Measurements from ENCODE around the gene AKR1B1. TPM values are rescaled to one million over a fixed set of nuclear protein-coding genes. Genes with fewer than 3 reads are reported as not detected.

AKR1B1 gene
- total RNA-seq, 4 donors from 2014 or later, result 17.8 to 47.5 (median 31.0) TPM

DNA sequence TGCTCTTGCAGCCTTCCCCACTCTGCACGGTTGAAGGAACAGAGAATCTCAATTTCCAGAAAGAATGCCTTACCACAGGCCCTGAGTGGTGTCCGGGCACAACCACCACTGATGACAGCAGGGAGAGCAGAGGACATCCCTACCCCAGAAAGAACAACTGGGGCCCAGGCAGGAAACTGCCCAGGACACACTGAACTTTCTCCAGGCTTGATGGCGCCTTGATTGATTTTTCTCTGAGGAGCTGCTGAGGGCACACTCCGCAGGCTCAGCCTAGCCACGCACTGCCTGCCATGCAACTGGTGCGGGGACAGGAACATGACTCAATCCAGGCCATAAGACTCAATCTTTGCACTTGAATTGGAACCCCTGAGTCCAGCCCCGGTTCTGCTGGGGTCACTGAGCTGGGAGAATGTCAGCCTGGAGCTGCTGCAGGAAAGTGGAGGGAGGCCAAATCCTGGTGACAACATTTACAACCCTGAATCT lies 5.9 kb downstream of the AKR1B1 start:
- intact Hi-C loops (cut with DNase I), result no loop called here
- peaks cover 9 to 68% (median 22%) of the 10 kb centered on the region in 3 donors for H3K4me1 ChIP-seq
- no peak overlapping the region for H3K4me3 ChIP-seq
- peak overlapping the region in 1 of 4 donors; percentile 50 for H3K27ac ChIP-seq
- no peaks in the 10 kb centered on the region for H3K9me3 ChIP-seq
- no peak for DNase-seq
- TF ChIP-seq POLR2A (IDR thresholded peaks at IDR 0.05), result no peak
- TF ChIP-seq, protein P1, sequence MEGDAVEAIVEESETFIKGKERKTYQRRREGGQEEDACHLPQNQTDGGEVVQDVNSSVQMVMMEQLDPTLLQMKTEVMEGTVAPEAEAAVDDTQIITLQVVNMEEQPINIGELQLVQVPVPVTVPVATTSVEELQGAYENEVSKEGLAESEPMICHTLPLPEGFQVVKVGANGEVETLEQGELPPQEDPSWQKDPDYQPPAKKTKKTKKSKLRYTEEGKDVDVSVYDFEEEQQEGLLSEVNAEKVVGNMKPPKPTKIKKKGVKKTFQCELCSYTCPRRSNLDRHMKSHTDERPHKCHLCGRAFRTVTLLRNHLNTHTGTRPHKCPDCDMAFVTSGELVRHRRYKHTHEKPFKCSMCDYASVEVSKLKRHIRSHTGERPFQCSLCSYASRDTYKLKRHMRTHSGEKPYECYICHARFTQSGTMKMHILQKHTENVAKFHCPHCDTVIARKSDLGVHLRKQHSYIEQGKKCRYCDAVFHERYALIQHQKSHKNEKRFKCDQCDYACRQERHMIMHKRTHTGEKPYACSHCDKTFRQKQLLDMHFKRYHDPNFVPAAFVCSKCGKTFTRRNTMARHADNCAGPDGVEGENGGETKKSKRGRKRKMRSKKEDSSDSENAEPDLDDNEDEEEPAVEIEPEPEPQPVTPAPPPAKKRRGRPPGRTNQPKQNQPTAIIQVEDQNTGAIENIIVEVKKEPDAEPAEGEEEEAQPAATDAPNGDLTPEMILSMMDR (IDR thresholded peaks at IDR 0.05), result no peak
- peaks cover 10 to 41% (median 12%) of the 10 kb centered on the region in 3 donors for H3K36me3 ChIP-seq
- WGBS, 2 donors, result 57 to 92% methylated on average over 3 to 4 of the region's 7 CpGs
- H3K27me3 ChIP-seq, result no peaks in the 10 kb centered on the region

- no peak for DNase-seq
- H3K4me1 ChIP-seq, result peaks cover 9 to 64% (median 18%) of the 10 kb centered on the region in 3 donors
- no peaks in the 10 kb centered on the region for H3K27me3 ChIP-seq
- TF ChIP-seq, protein P1 (IDR thresholded peaks at IDR 0.05), result no peak
- no peak for TF ChIP-seq POLR2A (IDR thresholded peaks at IDR 0.05)
- intact Hi-C loops (cut with DNase I), result no loop called here
- H3K36me3 ChIP-seq, result peaks cover 16 to 47% (median 18%) of the 10 kb centered on the region in 3 donors
- no peaks in the 10 kb centered on the region for H3K9me3 ChIP-seq
- 76 to 82% methylated on average over 3 to 5 of the region's 5 CpGs for WGBS, 2 donors
- H3K27ac ChIP-seq, result peak overlapping the region in 1 of 4 donors; percentile 50
- no peak overlapping the region for H3K4me3 ChIP-seq
These were observed 6.5 kb downstream of the AKR1B1 start for GRCh38 chr7:134452419-134452838.

- no peak for TF ChIP-seq POLR2A (IDR thresholded peaks at IDR 0.05)
- TF ChIP-seq, protein P1 (IDR thresholded peaks at IDR 0.05), result no peak
- Histone ChIP-seq H3K27me3 (no peaks in the 10 kb centered on the region), H3K4me1 (peaks cover 9 to 61% (median 17%) of the 10 kb centered on the region in 3 donors), H3K36me3 (peaks cover 20 to 55% (median 22%) of the 10 kb centered on the region in 3 donors), H3K4me3 (no peak overlapping the region), H3K27ac (peak overlapping the region in 1 of 4 donors; percentile 50), H3K9me3 (no peaks in the 10 kb centered on the region)
- 77 to 91% methylated on average over 4 to 9 of the region's 11 CpGs for WGBS, 2 donors
- intact Hi-C loops (cut with DNase I), result no loop called here
- no peak for DNase-seq
These were observed 7.2 kb downstream of the AKR1B1 start for GRCh38 chr7:134451656-134452055.

DNA sequence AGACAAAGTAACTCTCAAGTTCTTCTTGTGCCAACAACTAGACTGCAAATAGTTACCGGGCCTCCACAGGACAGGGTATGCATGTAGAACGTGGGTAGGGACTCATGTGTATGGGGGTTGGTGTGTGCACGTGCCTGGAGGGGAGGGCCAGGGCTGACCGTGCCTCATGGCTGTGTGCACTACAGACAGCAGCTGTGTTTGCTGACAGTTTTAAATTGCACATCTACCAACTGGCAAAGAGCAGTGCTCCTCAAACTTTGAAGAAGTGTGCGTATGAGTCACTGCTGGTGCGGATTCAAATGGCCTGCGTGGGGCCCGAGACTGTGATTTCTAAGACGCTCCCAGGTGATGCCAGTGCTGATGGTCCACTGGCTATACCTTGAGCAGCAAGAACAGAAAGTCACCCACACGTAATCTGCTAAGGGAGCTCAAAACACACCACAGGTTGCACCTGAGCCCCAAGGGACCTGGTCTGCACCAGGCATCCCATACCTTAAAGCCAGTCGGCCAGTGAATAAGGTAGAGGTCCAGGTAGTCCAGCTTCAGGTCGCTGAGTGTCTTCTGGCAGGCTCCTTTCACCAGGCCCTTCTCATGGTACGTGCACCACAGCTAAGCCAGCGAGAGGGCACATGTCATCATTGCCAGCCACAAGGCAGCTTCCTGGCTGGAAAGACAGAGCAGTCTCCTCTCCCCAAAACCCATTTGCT lies 8.5 kb downstream of the AKR1B1 start:
- DNase-seq, result no peak
- TF ChIP-seq, protein P1 (IDR thresholded peaks at IDR 0.05), result no peak
- TF ChIP-seq POLR2A (IDR thresholded peaks at IDR 0.05), result no peak
- no peaks in the 10 kb centered on the region for H3K9me3 ChIP-seq
- peaks cover 9 to 61% (median 17%) of the 10 kb centered on the region in 3 donors for H3K4me1 ChIP-seq
- peaks cover 20 to 64% (median 26%) of the 10 kb centered on the region in 3 donors for H3K36me3 ChIP-seq
- intact Hi-C loops (cut with DNase I), result no loop called here
- WGBS, 2 donors, result 86 to 90% methylated on average over 10 to 13 of the region's 14 CpGs
- no peaks in the 10 kb centered on the region for H3K27me3 ChIP-seq
- no peak overlapping the region for H3K27ac ChIP-seq
- H3K4me3 ChIP-seq, result no peak overlapping the region

DNA sequence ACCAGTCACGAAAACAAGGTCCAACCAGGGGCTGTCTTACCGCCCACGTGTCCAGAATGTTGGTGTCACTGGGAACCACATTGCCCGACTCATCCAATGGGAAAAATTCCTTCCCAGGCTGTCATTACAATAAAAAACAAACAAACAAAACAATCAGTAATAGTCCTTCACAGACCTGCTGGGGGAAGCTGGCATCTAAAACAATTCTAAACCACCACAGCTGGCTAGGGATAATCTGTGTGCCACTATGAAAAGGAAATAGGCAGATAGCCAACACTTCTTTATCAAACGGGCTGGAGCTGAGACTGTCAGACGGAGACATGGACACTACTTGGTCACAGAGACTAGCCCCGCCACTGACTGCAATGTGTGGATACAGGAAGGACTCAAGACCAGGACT lies 9.2 kb downstream of the AKR1B1 start:
- intact Hi-C loops (cut with DNase I), result no loop called here
- no peak for TF ChIP-seq POLR2A (IDR thresholded peaks at IDR 0.05)
- TF ChIP-seq, protein P1 (IDR thresholded peaks at IDR 0.05), result no peak
- WGBS, 2 donors, result 71 to 85% methylated on average over 7 of the region's 7 CpGs

More for the DNA sequence above, 9.2 kb downstream of the AKR1B1 start:
- H3K27ac ChIP-seq, result no peak overlapping the region
- DNase-seq, result no peak
- H3K4me1 ChIP-seq, result peaks cover 9 to 57% (median 13%) of the 10 kb centered on the region in 3 donors
- H3K4me3 ChIP-seq, result no peak overlapping the region
- H3K9me3 ChIP-seq, result no peaks in the 10 kb centered on the region
- H3K36me3 ChIP-seq, result peaks cover 20 to 71% (median 29%) of the 10 kb centered on the region in 3 donors
- H3K27me3 ChIP-seq, result no peaks in the 10 kb centered on the region

All from esophagus squamous epithelium (tissue), 5 donors.